Neural crest cell (in vitro differentiated cells): ENCODE measurements around the gene SPDL1. TPM values are rescaled to one million over a fixed set of nuclear protein-coding genes. Genes with fewer than 3 reads are reported as not detected.
"Not testable (repeated sequence)": the region's sequence is repeated elsewhere in the genome, so short reads cannot be mapped to it uniquely, and the experiment has no call there.

Experiments used
- DNase-seq: peaks from one replicate; pipeline ENCODE4 v3.0.0; 2021; ENCODE audit warnings: low read depth, mixed read lengths, low spot score
- H3K27ac Mint-ChIP-seq: one replicate; pipeline ENCODE4 v1.8.0; 2021; ENCODE audit warnings: mild to moderate bottlenecking, mixed read lengths; ENCODE audit not compliant: unreplicated experiment
- H3K27me3 Mint-ChIP-seq: 2 replicates; pipeline ENCODE4 v1.8.0; 2021; ENCODE audit warnings: low read depth, mild to moderate bottlenecking, mixed read lengths
- H3K36me3 Mint-ChIP-seq: 2 replicates; pipeline ENCODE4 v1.8.0; 2021; ENCODE audit warnings: low read depth, mild to moderate bottlenecking, mixed read lengths
- H3K4me1 Mint-ChIP-seq: 2 replicates; pipeline ENCODE4 v1.8.0; 2021; ENCODE audit warnings: mixed read lengths
- H3K4me3 Mint-ChIP-seq: one replicate; pipeline ENCODE4 v1.8.0; 2021; ENCODE audit warnings: mild to moderate bottlenecking, mixed read lengths
- H3K9me3 Mint-ChIP-seq: 2 replicates; pipeline ENCODE4 v1.8.0; 2021; ENCODE audit warnings: mixed read lengths
- CTCF ChIP-seq: fragments of 200-600 bp; sonication (generic); conservative IDR thresholded peaks from 2 replicates; pipeline ENCODE4 v1.5.0; 2021; ENCODE audit warnings: antibody characterized with exemption, mild to moderate bottlenecking
- total RNA-seq: library from RNA; stranded (reverse); gene quantifications from 2 replicates; pipeline ENCODE4 v1.2.1, GENCODE V29; 2021

The SPDL1 gene
- total RNA-seq, 1 donor from 2014 or later, result 53.3 TPM

- Mint-ChIP-seq H3K4me3 (no peak overlapping the region), H3K9me3 (peaks cover 10% of the 10 kb centered on the region), H3K4me1 (no peaks in the 10 kb centered on the region), H3K36me3 (peaks cover 20% of the 10 kb centered on the region), H3K27me3 (peaks cover 9% of the 10 kb centered on the region), H3K27ac (no peak overlapping the region)
- TF ChIP-seq CTCF, result no peak
- DNase-seq, result no peak
Observed at GRCh38 chr5:169607882-169608281, 24.3 kb downstream of the SPDL1 start.

- Mint-ChIP-seq H3K4me1 (no peaks in the 10 kb centered on the region), H3K36me3 (peaks cover 17% of the 10 kb centered on the region), H3K4me3 (no peak overlapping the region), H3K27me3 (peaks cover 15% of the 10 kb centered on the region), H3K9me3 (peaks cover 12% of the 10 kb centered on the region), H3K27ac (no peak overlapping the region)
- TF ChIP-seq CTCF, result no peak
- no peak for DNase-seq
Observed at GRCh38 chr5:169609716-169610115, 26.1 kb downstream of the SPDL1 start.

- Mint-ChIP-seq H3K9me3 (peaks cover 12% of the 10 kb centered on the region), H3K27ac (no peak overlapping the region), H3K4me1 (no peaks in the 10 kb centered on the region), H3K27me3 (peaks cover 17% of the 10 kb centered on the region), H3K36me3 (peaks cover 13% of the 10 kb centered on the region), H3K4me3 (no peak overlapping the region)
- DNase-seq, result no peak
- TF ChIP-seq CTCF, result no peak
Observed at GRCh38 chr5:169610606-169611005, 27.0 kb downstream of the SPDL1 start.

- no peak for DNase-seq
- Mint-ChIP-seq H3K27ac (no peak overlapping the region), H3K36me3 (peaks cover 5% of the 10 kb centered on the region), H3K4me1 (no peaks in the 10 kb centered on the region), H3K4me3 (no peak overlapping the region), H3K27me3 (peaks cover 26% of the 10 kb centered on the region), H3K9me3 (peaks cover 17% of the 10 kb centered on the region)
- TF ChIP-seq CTCF, result no peak
Observed at GRCh38 chr5:169615561-169615960, 32.0 kb downstream of the SPDL1 start.

GRCh38 chr5:169624307-169624706, 40.7 kb downstream of the SPDL1 start:
- not testable (repeated sequence) for H3K36me3 Mint-ChIP-seq, H3K4me3 Mint-ChIP-seq, DNase-seq, H3K27ac Mint-ChIP-seq, H3K9me3 Mint-ChIP-seq, H3K4me1 Mint-ChIP-seq
- peaks cover 17% of the 10 kb centered on the region for H3K27me3 Mint-ChIP-seq

GRCh38 chr5:169626779-169627178, 43.2 kb downstream of the SPDL1 start:
- DNase-seq, result no peak
- no peak overlapping the region for H3K27ac Mint-ChIP-seq
- no peak for TF ChIP-seq CTCF
- H3K27me3 Mint-ChIP-seq, result peaks cover 12% of the 10 kb centered on the region
- H3K36me3 Mint-ChIP-seq, result no peaks in the 10 kb centered on the region
- H3K4me1 Mint-ChIP-seq, result no peaks in the 10 kb centered on the region
- H3K4me3 Mint-ChIP-seq, result no peak overlapping the region
- peaks cover 2% of the 10 kb centered on the region for H3K9me3 Mint-ChIP-seq
